PC-9 (cell line): Measurements from ENCODE around the gene TRIM31. TPM values are rescaled to one million over a fixed set of nuclear protein-coding genes. Genes with fewer than 3 reads are reported as not detected.

Source experiments
- BruUV-seq: library from RNA; stranded (reverse); fragments of 400-500 nt; replicated peaks from 2 replicates; lab custom pipeline; 2021; lab: Mats Ljungman, UMichigan
- CTCF ChIA-PET: fragments of 300-600 bp; sonication (Branson Sonifier 250); formaldehyde crosslinking; loops from one replicate; lab custom pipeline; 2022; ENCODE audit warnings: antibody characterized with exemption; lab: Charles Lee
- POLR2A ChIA-PET: fragments of 300-600 bp; sonication (Branson Sonifier 250); formaldehyde crosslinking; loops from one replicate; lab custom pipeline; 2022; ENCODE audit warnings: antibody characterized with exemption; ENCODE audit not compliant: unreplicated experiment; lab: Charles Lee
- DNase-seq, 2 experiments: peaks; one replicate each; pipeline versions ENCODE4 v3.0.0 to v3.0.0-alpha.2; 2015 to 2022; ENCODE audit warnings: mixed read lengths in 1 of 2
- H2AFZ ChIP-seq: fragments of 200-600 bp; sonication (generic); 2 replicates; pipeline ENCODE4 v1.8.1; 2017; ENCODE audit warnings: antibody characterized with exemption
- H3F3A ChIP-seq: fragments of 200-600 bp; sonication (generic); 2 replicates; pipeline ENCODE4 v1.8.1; 2017; ENCODE audit warnings: antibody characterized with exemption, mild to moderate bottlenecking, low read depth; ENCODE audit not compliant: insufficient read depth
- H3K27ac ChIP-seq: fragments of 200-600 bp; sonication (generic); 2 replicates; pipeline ENCODE4 v1.6.1; 2016; ENCODE audit warnings: mixed run types
- H3K27me3 ChIP-seq: fragments of 200-600 bp; sonication (generic); 2 replicates; pipeline ENCODE4 v1.6.1; 2016; ENCODE audit warnings: low read depth, mixed run types; ENCODE audit not compliant: insufficient read depth
- H3K36me3 ChIP-seq: fragments of 200-600 bp; sonication (generic); 2 replicates; pipeline ENCODE4 v1.6.1; 2016; ENCODE audit warnings: low read depth, mixed run types
- H3K4me1 ChIP-seq: fragments of 200-600 bp; sonication (generic); replicated peaks from 2 replicates; pipeline ENCODE4 v1.6.1; 2016; ENCODE audit warnings: mixed run types; ENCODE audit not compliant: insufficient read depth
- H3K4me2 ChIP-seq: fragments of 200-600 bp; sonication (generic); 2 replicates; pipeline ENCODE4 v1.6.1; 2017; ENCODE audit warnings: mixed run types
- H3K4me3 ChIP-seq: fragments of 200-600 bp; sonication (generic); 2 replicates; pipeline ENCODE4 v1.6.1; 2016; ENCODE audit warnings: mixed run types
- H3K79me2 ChIP-seq: fragments of 200-600 bp; sonication (generic); 2 replicates; pipeline ENCODE4 v1.6.1; 2017; ENCODE audit warnings: low read depth, mixed run types
- H3K9me2 ChIP-seq: fragments of 200-600 bp; sonication (generic); 2 replicates; pipeline ENCODE4 v1.8.1; 2017; ENCODE audit warnings: mild to moderate bottlenecking; ENCODE audit not compliant: insufficient read depth
- H3K9me3 ChIP-seq: fragments of 200-600 bp; sonication (generic); 2 replicates; pipeline ENCODE4 v1.8.1; 2016; ENCODE audit warnings: low read depth; ENCODE audit not compliant: insufficient read depth
- H4K20me1 ChIP-seq: fragments of 200-600 bp; sonication (generic); 2 replicates; pipeline ENCODE4 v1.8.1; 2017; ENCODE audit not compliant: insufficient read depth
- EZH2 ChIP-seq: fragments of 200-600 bp; sonication (generic); IDR thresholded peaks from 2 replicates; pipeline ENCODE4 v1.8.0; 2017; ENCODE audit warnings: antibody characterized with exemption, low read depth
- intact Hi-C: fragments of 100-400 bp; cut with micrococcal nuclease; formaldehyde crosslinking; loops from one replicate; pipeline ENCODE4 v1.10.0; 2022; ENCODE audit not compliant: unreplicated experiment
- total RNA-seq: library from RNA; stranded (reverse); gene quantifications from 2 replicates; pipeline ENCODE4 v1.2.3, GENCODE V29; 2021
- TF ChIP-seq, protein P1 (sequence below): fragments of 200-600 bp; sonication (generic); conservative IDR thresholded peaks from 2 replicates; pipeline ENCODE4 v1.6.1; 2017; ENCODE audit warnings: mixed run types, antibody characterized with exemption, mild to moderate bottlenecking, moderate library complexity

TRIM31 gene
- total RNA-seq, 1 experiment from 2014 or later, result not detected

DNA sequence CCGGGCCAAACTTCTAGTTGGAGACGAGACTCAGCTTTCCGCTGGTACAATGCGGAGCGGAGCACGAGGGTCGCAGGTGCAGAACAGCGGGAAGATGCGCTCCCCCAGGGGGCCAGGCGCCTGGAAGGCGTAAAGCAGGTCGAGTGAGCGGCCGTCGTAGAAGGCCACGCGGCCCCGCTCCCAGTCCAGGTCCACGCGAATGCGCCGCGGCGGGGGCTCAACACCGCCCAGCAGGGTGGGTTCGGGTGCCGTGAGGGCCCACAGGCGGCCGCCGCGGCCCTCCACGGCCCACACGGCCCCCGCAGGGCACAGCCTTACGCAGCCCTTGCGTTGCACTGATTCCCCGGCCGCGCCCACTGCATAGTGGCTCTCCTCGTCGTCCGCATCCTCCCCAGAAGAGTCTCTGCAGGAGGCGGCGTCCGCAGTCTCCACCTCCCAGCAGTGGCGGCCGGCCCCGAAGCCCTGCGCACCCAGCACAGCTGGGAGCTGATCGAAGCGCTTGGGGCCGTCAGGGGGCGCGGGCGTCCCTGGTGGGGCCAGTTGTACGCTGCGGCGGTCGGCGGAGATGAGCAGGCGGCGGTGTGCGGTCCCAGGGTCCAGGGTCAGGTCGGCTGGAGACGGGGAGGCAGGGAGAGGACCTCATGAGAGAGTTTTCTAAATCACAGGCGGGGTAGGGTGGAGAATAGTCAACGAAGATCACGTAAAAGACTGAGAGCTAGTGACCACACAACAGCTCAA lies 41.6 kb downstream of the TRIM31 start:
- Histone ChIP-seq H4K20me1 (peaks cover 8% of the 10 kb centered on the region), H3K79me2 (peaks cover 37% of the 10 kb centered on the region), H3K4me3 (no peak overlapping the region), H3K9me3 (no peaks in the 10 kb centered on the region), H3K4me2 (no peak overlapping the region), H3K4me1 (peaks cover 20% of the 10 kb centered on the region), H3F3A (peaks cover 24% of the 10 kb centered on the region), H3K27me3 (no peaks in the 10 kb centered on the region), H3K27ac (no peak overlapping the region), H3K9me2 (no peaks in the 10 kb centered on the region), H3K36me3 (no peaks in the 10 kb centered on the region), H2AFZ (no peak overlapping the region)
- ChIA-PET CTCF (no interaction called here), POLR2A (no interaction called here)
- no peak for TF ChIP-seq EZH2
- TF ChIP-seq, protein P1, sequence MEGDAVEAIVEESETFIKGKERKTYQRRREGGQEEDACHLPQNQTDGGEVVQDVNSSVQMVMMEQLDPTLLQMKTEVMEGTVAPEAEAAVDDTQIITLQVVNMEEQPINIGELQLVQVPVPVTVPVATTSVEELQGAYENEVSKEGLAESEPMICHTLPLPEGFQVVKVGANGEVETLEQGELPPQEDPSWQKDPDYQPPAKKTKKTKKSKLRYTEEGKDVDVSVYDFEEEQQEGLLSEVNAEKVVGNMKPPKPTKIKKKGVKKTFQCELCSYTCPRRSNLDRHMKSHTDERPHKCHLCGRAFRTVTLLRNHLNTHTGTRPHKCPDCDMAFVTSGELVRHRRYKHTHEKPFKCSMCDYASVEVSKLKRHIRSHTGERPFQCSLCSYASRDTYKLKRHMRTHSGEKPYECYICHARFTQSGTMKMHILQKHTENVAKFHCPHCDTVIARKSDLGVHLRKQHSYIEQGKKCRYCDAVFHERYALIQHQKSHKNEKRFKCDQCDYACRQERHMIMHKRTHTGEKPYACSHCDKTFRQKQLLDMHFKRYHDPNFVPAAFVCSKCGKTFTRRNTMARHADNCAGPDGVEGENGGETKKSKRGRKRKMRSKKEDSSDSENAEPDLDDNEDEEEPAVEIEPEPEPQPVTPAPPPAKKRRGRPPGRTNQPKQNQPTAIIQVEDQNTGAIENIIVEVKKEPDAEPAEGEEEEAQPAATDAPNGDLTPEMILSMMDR, result no peak
- intact Hi-C loops, result no loop called here
- no peak for DNase-seq
- no TSS peak for BruUV-seq

DNA sequence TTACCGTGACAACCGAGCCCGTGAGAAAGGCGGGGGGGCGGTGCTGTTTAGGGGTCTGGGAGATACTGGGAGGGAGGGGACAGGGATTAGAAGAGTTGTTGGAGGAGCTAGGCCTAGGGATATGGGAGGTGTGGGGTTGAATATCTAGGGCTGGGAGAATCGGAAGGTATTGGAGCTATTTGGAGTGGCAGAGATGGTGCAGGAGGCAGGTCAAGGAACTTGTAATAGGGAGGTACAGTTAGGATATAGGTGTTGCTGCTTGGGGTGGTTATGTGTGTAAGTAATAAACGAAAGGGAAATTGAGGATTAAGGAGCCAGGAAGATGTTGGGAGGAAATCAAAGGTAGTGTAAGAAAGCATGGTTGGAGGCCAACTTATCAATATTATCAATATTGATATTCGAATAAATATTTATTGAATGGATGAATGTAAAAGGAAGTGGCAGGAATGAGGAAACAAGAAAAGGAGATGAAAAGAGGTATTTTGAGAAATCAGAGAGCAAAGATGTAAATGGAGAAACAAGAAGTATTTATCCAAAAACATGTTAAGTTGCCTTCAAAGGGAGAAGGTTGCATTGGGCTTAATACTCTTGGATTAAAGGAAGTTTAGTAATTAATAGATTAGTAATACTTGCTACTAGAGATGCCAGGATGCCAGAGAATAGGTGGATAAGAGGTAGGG lies 45.3 kb downstream of the TRIM31 start:
- Histone ChIP-seq H3K27me3 (no peaks in the 10 kb centered on the region), H2AFZ (peak overlapping the region; percentile 80), H3K4me3 (peak overlapping the region; percentile 81), H3K79me2 (peaks cover 20% of the 10 kb centered on the region), H3K9me2 (no peaks in the 10 kb centered on the region), H3K4me1 (peaks cover 19% of the 10 kb centered on the region), H3F3A (peaks cover 17% of the 10 kb centered on the region), H3K36me3 (no peaks in the 10 kb centered on the region), H4K20me1 (no peaks in the 10 kb centered on the region), H3K4me2 (peak overlapping the region; percentile 95), H3K27ac (peak overlapping the region; percentile 40), H3K9me3 (no peaks in the 10 kb centered on the region)
- ChIA-PET CTCF (interaction anchor here (0.5 kb wide), 1 partner anchor 612 kb away, joined by 4 read pairs; no protein-coding TSS in a partner anchor), POLR2A (no interaction called here)
- TF ChIP-seq, protein P1, result no peak
- no peak for TF ChIP-seq EZH2
- no peak for DNase-seq
- intact Hi-C loops, result loop anchor here (1.0 to 5.0 kb wide), 4 partner anchors 8 to 100 kb away; partner anchors contain the start of gene RNF39
- no TSS peak for BruUV-seq

DNA sequence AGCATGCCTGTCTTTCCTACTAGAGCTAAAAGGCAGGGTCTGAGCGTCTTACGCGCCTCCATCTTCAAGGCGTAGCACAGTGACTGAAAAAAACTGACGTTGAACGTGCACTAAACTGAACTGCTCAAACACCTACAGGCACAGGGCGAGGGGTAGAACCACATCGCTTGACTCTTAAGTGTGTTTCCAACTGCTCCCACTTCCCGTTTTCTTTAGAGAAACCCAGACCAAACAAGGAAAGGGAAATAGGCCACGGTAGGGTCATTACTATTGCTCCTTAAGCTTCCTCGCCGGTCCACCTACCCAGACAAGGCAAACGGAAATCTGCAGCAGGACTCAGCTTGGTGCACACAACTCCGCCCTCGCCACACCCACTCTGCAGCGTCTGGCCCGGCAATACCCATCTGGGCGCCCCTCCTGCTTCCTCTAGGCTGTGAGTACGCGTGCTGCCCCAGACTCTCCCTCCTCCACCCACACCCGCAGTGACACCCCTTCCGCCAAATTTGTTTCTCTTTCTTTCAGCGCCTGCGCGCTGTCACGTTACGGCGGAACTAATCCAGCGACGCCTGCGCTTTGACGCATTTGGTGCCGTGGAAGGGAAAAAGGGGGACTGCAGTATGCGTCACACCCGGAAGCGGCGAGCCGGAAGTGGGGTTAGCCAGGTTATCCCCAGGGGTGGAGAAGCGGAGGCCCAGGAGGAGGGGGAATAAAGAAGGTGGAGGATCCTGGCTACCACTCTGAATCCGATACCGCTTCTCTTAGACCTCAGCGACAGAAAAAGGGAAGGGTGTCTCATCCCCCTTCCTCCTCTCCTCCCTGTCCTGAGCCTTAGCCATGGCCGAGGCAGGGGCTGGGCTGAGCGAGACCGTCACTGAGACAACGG lies 46.1 kb downstream of the TRIM31 start, which contains the start of gene PPP1R11:
Gene PPP1R11 (plus strand): TSS at position 622 of the 883 bp plus-strand sequence. CDS start 213 bp downstream, at position 835.
- H3K4me2 ChIP-seq, result peak within 1 kb of the TSS; percentile 95
- H3K79me2 ChIP-seq, result peaks cover 25% of the 10 kb centered on the region
- CTCF ChIA-PET, result interaction anchor here (0.5 to 1.3 kb wide), 2 partner anchors 37 to 613 kb away, joined by 4 to 7 read pairs; no protein-coding TSS in a partner anchor
- no peaks in the 10 kb centered on the region for H3K9me2 ChIP-seq
- BruUV-seq, result no TSS peak
- peaks cover 24% of the 10 kb centered on the region for H3K4me1 ChIP-seq
- no peaks in the 10 kb centered on the region for H3K9me3 ChIP-seq
- peak within 1 kb of the TSS; percentile 81 for H3K4me3 ChIP-seq
- H3K36me3 ChIP-seq, result no peaks in the 10 kb centered on the region
- H3K27me3 ChIP-seq, result no peaks in the 10 kb centered on the region
- intact Hi-C loops, result loop anchor here (1.0 to 5.0 kb wide), 4 partner anchors 8 to 100 kb away; partner anchors contain the start of gene RNF39
- POLR2A ChIA-PET, result interaction anchor here (0.6 to 0.8 kb wide), 3 partner anchors 10 to 1408 kb away, joined by 3 to 7 read pairs (median 4); no protein-coding TSS in a partner anchor
- no peak for TF ChIP-seq EZH2
- TF ChIP-seq, protein P1, result no peak
- peak; percentile 96 to 99 for DNase-seq
- no peaks in the 10 kb centered on the region for H4K20me1 ChIP-seq
- peak within 1 kb of the TSS; percentile 88 for H2AFZ ChIP-seq
- peaks cover 14% of the 10 kb centered on the region for H3F3A ChIP-seq
- peak within 1 kb of the TSS; percentile 40 for H3K27ac ChIP-seq
